WI38 (cell line): ENCODE results near the gene LRP3.
"Not testable (repeated sequence)": the region's sequence is repeated elsewhere in the genome, so short reads cannot be mapped to it uniquely, and the experiment has no call there.

Experiments
- H3K4me3 ChIP-seq: 2 replicates; pipeline ENCODE4 v1.5.1; 2011; ENCODE audit warnings: low read depth, mild to moderate bottlenecking, control low read depth, low read length
- TF ChIP-seq, protein P1 (sequence below): IDR thresholded peaks from 2 replicates; pipeline ENCODE4 v1.5.1; 2012; ENCODE audit warnings: low read depth, mild to moderate bottlenecking, control low read depth, low read length

The LRP3 gene

GRCh38 chr19:33193865-33194362, at the start of gene LRP3:
Gene LRP3, plus strand, starts transcription at chr19:33194330. Its CDS starts 456 bp downstream, at chr19:33194786.
- TF ChIP-seq, protein P1, sequence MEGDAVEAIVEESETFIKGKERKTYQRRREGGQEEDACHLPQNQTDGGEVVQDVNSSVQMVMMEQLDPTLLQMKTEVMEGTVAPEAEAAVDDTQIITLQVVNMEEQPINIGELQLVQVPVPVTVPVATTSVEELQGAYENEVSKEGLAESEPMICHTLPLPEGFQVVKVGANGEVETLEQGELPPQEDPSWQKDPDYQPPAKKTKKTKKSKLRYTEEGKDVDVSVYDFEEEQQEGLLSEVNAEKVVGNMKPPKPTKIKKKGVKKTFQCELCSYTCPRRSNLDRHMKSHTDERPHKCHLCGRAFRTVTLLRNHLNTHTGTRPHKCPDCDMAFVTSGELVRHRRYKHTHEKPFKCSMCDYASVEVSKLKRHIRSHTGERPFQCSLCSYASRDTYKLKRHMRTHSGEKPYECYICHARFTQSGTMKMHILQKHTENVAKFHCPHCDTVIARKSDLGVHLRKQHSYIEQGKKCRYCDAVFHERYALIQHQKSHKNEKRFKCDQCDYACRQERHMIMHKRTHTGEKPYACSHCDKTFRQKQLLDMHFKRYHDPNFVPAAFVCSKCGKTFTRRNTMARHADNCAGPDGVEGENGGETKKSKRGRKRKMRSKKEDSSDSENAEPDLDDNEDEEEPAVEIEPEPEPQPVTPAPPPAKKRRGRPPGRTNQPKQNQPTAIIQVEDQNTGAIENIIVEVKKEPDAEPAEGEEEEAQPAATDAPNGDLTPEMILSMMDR = no peak
- peak within 1 kb of the TSS; percentile 62 for H3K4me3 ChIP-seq

GRCh38 chr19:33146209-33146608, 47.9 kb upstream of the LRP3 start:
- no peak overlapping the region for H3K4me3 ChIP-seq
- TF ChIP-seq, protein P1 = no peak

GRCh38 chr19:33147538-33147937, 46.6 kb upstream of the LRP3 start:
- H3K4me3 ChIP-seq = no peak overlapping the region
- TF ChIP-seq, protein P1 = no peak

DNA sequence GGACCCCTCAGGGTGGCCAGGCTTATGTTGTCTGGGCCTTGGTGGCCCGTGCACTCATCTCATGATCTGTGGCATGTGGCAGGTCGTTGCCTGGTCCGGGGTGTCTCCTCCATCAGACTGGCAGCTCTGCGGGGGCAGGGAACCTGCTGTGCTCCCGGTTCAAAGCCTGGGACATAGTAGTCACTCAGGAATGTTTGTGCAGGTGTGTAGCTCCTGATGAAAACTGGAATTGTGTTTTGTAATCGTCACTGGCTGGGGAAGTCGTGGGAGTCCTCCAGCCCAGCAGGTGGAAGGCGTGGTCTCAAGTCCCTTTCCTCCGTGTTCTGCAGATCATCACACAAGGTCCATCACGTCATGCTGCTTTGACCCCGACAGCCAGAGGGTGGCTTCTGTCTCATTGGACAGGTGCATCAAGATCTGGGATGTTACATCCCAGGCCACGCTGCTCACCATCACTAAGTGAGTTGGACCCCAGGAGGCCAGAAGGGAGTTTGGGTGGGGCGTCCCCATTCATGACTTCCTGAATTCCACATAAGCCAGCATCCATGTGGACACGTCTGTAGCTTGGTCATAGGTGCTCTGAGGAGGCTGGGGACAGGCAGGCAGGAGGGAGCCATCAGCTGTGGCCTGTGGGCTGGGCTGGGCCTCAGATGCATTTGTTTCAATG, 43.1 kb upstream of the LRP3 start:
- no peak overlapping the region for H3K4me3 ChIP-seq

GRCh38 chr19:33152176-33152575, 42.0 kb upstream of the LRP3 start:
- no peak overlapping the region for H3K4me3 ChIP-seq
- TF ChIP-seq, protein P1 = no peak

More for the DNA sequence above, 43.1 kb upstream of the LRP3 start:
- TF ChIP-seq, protein P1 = no peak

- H3K4me3 ChIP-seq = not testable (repeated sequence)
Observed at GRCh38 chr19:33152625-33153024, 41.5 kb upstream of the LRP3 start.

GRCh38 chr19:33154313-33154712, 39.8 kb upstream of the LRP3 start:
- H3K4me3 ChIP-seq = not testable (repeated sequence)

DNA sequence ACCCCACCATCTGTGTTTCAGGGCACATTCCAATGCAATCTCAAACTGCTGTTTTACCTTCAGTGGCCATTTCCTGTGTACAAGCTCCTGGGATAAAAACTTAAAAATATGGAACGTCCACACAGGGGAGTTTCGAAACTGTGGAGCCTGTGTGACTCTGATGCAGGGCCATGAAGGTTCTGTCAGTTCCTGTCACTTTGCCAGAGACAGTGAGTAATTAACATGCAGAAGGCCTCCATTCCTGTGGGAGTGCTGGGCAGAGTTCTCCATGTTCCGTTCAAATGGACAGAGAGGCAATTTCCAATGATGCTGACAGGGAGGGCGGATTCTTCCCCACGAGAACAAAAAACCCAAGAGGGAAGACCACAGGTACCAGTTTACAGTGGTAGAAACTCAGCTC, 37.8 kb upstream of the LRP3 start:
- TF ChIP-seq, protein P1 = no peak
- no peak overlapping the region for H3K4me3 ChIP-seq
